SU-DHL-6 (cell line): Measurements from ENCODE around the gene TXNDC2.

Source experiments
- H2AFZ ChIP-seq: fragments of 200-600 bp; sonication (generic); 2 replicates; pipeline ENCODE4 v1.6.1; 2014; ENCODE audit warnings: low read depth, mild to moderate bottlenecking, moderate library complexity, mixed read lengths, antibody characterized with exemption, low read length; ENCODE audit not compliant: severe bottlenecking
- H3F3A ChIP-seq: fragments of 200-600 bp; shearing (Covaris generic); 2 replicates; pipeline ENCODE4 v1.6.0; 2016; ENCODE audit warnings: antibody characterized with exemption, mild to moderate bottlenecking; ENCODE audit not compliant: insufficient read depth
- H3K27ac ChIP-seq: fragments of 200-600 bp; sonication (generic); 2 replicates; pipeline ENCODE4 v1.5.1; 2016; ENCODE audit warnings: low read depth, mild to moderate bottlenecking, low read length, moderate library complexity, mixed read lengths
- H3K27me3 ChIP-seq: fragments of 200-600 bp; sonication (generic), shearing (Covaris generic); 2 replicates; pipeline ENCODE4 v1.6.0; 2014; ENCODE audit warnings: mild to moderate bottlenecking, low read length
- H3K36me3 ChIP-seq: fragments of 200-600 bp; sonication (generic); 2 replicates; pipeline ENCODE4 v1.6.1; 2014; ENCODE audit warnings: mild to moderate bottlenecking, low read length, mixed read lengths
- H3K4me2 ChIP-seq: fragments of 300-600, 200-600 bp; shearing (Covaris generic), sonication (generic); 2 replicates; pipeline ENCODE4 v1.6.0; 2014; ENCODE audit warnings: low read length, low read depth, mild to moderate bottlenecking; ENCODE audit not compliant: poor library complexity, severe bottlenecking
- H3K4me3 ChIP-seq: fragments of 200-600 bp; sonication (generic); 2 replicates; pipeline ENCODE4 v1.5.1; 2014; ENCODE audit warnings: antibody characterized with exemption, low read length, mild to moderate bottlenecking, mixed read lengths; ENCODE audit not compliant: insufficient read depth, poor library complexity, severe bottlenecking
- H3K79me2 ChIP-seq: fragments of 200-600 bp; sonication (generic); 2 replicates; pipeline ENCODE4 v1.6.1; 2014; ENCODE audit warnings: mild to moderate bottlenecking, low read length, moderate library complexity; ENCODE audit not compliant: insufficient read depth
- H3K9ac ChIP-seq: fragments of 200-600 bp; sonication (generic); 2 replicates; pipeline ENCODE4 v1.7.0; 2014; ENCODE audit warnings: mild to moderate bottlenecking, low read length
- H3K9me2 ChIP-seq: fragments of 200-600 bp; sonication (generic); replicated peaks from 2 replicates; pipeline ENCODE4 v1.6.1; 2014; ENCODE audit warnings: low read length; ENCODE audit not compliant: insufficient read depth
- H3K9me3 ChIP-seq: fragments of 200-600 bp; sonication (generic); 2 replicates; pipeline ENCODE4 v1.6.1; 2014; ENCODE audit warnings: low read length, mixed read lengths; ENCODE audit not compliant: insufficient read depth
- H4K20me1 ChIP-seq: fragments of 200-600 bp; sonication (generic); 2 replicates; pipeline ENCODE4 v1.6.1; 2014; ENCODE audit warnings: low read depth, mild to moderate bottlenecking, antibody characterized with exemption, low read length, moderate library complexity, mixed read lengths
- CTCF ChIP-seq: fragments of 200-600 bp; sonication (generic); IDR thresholded peaks from one replicate; pipeline ENCODE4 v1.5.1; 2017; ENCODE audit warnings: antibody characterized with exemption, mild to moderate bottlenecking, low read length, moderate library complexity; ENCODE audit not compliant: insufficient read depth, poor library complexity, severe bottlenecking
- EZH2phosphoT487 ChIP-seq: fragments of 200-600 bp; sonication (generic), shearing (Covaris generic); conservative IDR thresholded peaks from 2 replicates; pipeline ENCODE4 v1.6.1; 2018; ENCODE audit warnings: mild to moderate bottlenecking, antibody characterized with exemption, low read length, moderate library complexity, mixed read lengths

TXNDC2 gene

GRCh38 chr18:9849407-9850283 lies 36.1 kb upstream of the TXNDC2 start:
- Histone ChIP-seq H3K79me2 (no peaks in the 10 kb centered on the region), H3K4me2 (no peak overlapping the region), H2AFZ (no peak overlapping the region), H3K9me2 (no peaks in the 10 kb centered on the region), H3K9ac (no peak overlapping the region), H3F3A (no peaks in the 10 kb centered on the region), H3K36me3 (no peaks in the 10 kb centered on the region), H3K27ac (no peak overlapping the region), H3K4me3 (no peak overlapping the region), H4K20me1 (no peaks in the 10 kb centered on the region), H3K27me3 (no peaks in the 10 kb centered on the region), H3K9me3 (no peaks in the 10 kb centered on the region)
- TF ChIP-seq EZH2phosphoT487 = no peak
- no peak for TF ChIP-seq CTCF

- TF ChIP-seq CTCF = no peak
- no peak for TF ChIP-seq EZH2phosphoT487
- no peaks in the 10 kb centered on the region for H3K9me2 ChIP-seq
- H3K79me2 ChIP-seq = no peaks in the 10 kb centered on the region
- H3K27me3 ChIP-seq = no peaks in the 10 kb centered on the region
- no peak overlapping the region for H3K4me2 ChIP-seq
- H3K36me3 ChIP-seq = no peaks in the 10 kb centered on the region
- no peak overlapping the region for H3K4me3 ChIP-seq
- H2AFZ ChIP-seq = no peak overlapping the region
- H3K27ac ChIP-seq = no peak overlapping the region
- H3K9ac ChIP-seq = no peak overlapping the region
- H4K20me1 ChIP-seq = no peaks in the 10 kb centered on the region
- no peaks in the 10 kb centered on the region for H3F3A ChIP-seq
- no peaks in the 10 kb centered on the region for H3K9me3 ChIP-seq
Measured at GRCh38 chr18:9850309-9850708, 35.5 kb upstream of the TXNDC2 start.

- Histone ChIP-seq H3K79me2 (no peaks in the 10 kb centered on the region), H3K4me3 (no peak overlapping the region), H3K4me2 (no peak overlapping the region), H3K9me2 (no peaks in the 10 kb centered on the region), H4K20me1 (no peaks in the 10 kb centered on the region), H3F3A (no peaks in the 10 kb centered on the region), H3K9me3 (no peaks in the 10 kb centered on the region), H2AFZ (no peak overlapping the region), H3K27me3 (no peaks in the 10 kb centered on the region), H3K27ac (no peak overlapping the region), H3K9ac (no peak overlapping the region), H3K36me3 (no peaks in the 10 kb centered on the region)
- TF ChIP-seq CTCF = no peak
- TF ChIP-seq EZH2phosphoT487 = no peak
Measured at GRCh38 chr18:9851511-9851910, 34.3 kb upstream of the TXNDC2 start.
